ENCODE data around the gene POTEC.
"Not testable (repeated sequence)": the region's sequence is repeated elsewhere in the genome, so short reads cannot be mapped to it uniquely, and the experiment has no call there.

POTEC gene

GRCh38 chr18:14543446-14543964 is at the start of gene POTEC:
POTEC (minus strand) TSS chr18:14543600; CDS start chr18:14543146, 454 bp downstream.
- DNase-seq, result not testable (repeated sequence)

- no peak for DNase-seq
Measured at GRCh38 chr18:14577971-14578370, 34.6 kb upstream of the POTEC start.

DNA sequence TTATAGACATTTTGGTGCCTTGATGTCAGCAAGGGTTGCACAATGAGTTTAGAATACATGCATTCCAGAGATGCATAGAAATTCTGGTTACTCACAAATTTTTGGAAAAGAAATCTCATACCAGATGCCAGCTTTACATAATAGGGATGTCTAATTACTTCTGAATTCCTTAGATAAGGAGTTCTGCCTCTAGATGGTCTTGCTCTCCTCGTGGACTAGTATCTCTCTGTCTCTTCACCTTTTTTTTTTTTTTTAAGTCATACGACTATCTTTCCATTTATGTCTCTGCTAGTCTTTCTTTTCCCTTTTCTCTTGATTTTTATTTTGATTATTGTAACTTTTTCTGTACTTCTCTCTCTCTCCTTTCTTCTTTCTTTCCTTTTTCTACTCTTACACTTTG is 16.1 kb upstream of the POTEC start:
- not testable (repeated sequence) for DNase-seq

GRCh38 chr18:14531659-14532058 is 11.7 kb downstream of the POTEC start:
- not testable (repeated sequence) for DNase-seq

DNA sequence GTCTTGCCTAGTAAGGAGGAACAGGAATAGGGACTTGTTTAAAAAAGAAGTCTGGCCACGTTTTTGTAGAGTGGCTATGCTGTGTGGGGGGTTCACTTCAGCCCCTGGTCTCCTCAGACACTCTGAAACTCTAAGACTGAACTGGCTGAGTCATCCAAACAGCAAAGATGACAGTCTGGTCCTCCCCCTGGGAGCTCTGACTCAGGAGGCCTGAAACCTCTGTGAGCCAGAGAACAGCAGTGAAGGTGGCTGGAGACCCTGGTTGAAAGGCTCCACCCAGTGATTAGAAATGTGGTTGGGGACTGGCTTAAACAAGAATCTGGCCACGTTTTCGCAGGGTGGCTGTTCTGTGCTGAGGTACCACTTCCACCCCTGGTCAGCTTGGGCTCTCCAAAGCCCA is 32.7 kb downstream of the POTEC start:
- DNase-seq, result not testable (repeated sequence)

GRCh38 chr18:14503691-14504090 is 39.7 kb downstream of the POTEC start:
- DNase-seq, result not testable (repeated sequence)

GRCh38 chr18:14501894-14502293 is 41.5 kb downstream of the POTEC start:
- DNase-seq, result not testable (repeated sequence)

GRCh38 chr18:14489256-14490014 is 54.0 kb downstream of the POTEC start:
- not testable (repeated sequence) for DNase-seq

- not testable (repeated sequence) for DNase-seq
Measured at GRCh38 chr18:14488789-14489188, 54.6 kb downstream of the POTEC start.

DNA sequence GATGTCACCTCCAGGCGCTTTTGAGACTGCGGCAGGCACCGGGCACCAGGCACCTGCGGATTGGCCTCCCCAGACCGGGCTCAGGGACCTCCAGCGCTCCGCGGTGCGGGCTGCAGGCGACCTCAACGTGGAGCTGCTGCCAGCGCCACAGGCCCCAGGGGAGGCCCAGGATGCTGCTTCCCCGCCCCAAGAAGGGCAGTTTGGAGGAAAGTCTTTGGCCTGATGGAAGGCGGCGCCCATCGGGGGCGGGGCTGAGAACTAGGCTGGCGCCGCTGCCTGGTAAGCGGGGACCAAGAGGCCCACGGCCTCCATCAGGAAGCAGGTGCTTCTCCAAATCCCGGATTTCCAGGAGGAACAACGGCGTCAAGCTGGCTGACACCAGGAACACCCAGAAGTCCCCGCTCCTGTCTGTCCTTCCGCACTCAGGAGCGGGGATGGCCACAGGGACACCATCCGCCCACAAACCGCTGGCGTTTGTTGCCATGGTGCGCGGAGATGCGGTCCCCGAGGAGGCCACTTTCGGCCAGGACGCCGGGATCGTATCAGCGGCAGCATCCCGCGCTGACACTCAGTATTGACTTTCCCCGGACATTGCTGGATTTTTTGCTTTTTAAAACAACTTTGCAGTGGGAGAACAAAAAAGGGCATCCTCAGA is 56.3 kb downstream of the POTEC start:
- not testable (repeated sequence) for DNase-seq

- DNase-seq, result not testable (repeated sequence)
Measured at GRCh38 chr18:14479076-14479475, 64.3 kb downstream of the POTEC start.

DNA sequence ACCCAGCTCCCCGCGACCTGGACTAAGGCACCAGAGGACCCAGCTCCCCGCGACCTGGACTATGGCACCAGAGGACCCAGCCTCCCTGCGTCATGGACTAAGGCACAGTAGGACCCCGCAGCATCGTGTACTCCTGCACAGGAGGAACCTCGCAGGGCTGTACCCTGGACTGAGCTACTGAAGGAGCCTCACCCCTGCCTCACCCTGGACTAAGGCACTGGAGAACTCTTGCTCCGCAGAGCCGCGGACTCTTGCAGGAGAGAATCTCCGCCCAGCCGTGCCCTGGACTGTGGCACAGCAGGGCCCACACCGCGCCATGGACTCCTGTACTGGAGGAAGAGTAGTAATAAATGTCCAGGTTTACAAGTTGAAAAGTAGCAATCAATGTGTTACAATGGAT is 67.9 kb downstream of the POTEC start:
- not testable (repeated sequence) for DNase-seq

DNA sequence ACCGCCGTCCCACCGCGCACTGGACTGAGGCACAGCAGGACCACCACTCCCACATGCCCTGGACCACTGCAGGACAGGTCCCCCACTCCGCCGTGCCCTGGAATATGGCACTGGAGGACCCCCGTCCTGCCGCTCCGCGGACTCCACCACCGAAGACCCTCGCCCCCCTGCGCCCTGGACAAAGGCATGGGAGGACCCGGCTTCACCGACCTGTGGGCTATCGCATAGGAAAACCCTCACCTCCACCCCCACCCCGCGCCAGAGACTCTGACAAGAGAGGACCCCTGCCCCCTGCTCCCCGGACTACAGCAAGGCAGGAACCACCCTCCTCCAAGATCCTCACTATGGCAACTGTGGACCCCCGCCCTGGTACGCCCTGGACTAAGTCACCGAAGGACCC is 68.6 kb downstream of the POTEC start:
- not testable (repeated sequence) for DNase-seq

GRCh38 chr18:14474007-14474720 is 69.2 kb downstream of the POTEC start:
- not testable (repeated sequence) for DNase-seq

DNA sequence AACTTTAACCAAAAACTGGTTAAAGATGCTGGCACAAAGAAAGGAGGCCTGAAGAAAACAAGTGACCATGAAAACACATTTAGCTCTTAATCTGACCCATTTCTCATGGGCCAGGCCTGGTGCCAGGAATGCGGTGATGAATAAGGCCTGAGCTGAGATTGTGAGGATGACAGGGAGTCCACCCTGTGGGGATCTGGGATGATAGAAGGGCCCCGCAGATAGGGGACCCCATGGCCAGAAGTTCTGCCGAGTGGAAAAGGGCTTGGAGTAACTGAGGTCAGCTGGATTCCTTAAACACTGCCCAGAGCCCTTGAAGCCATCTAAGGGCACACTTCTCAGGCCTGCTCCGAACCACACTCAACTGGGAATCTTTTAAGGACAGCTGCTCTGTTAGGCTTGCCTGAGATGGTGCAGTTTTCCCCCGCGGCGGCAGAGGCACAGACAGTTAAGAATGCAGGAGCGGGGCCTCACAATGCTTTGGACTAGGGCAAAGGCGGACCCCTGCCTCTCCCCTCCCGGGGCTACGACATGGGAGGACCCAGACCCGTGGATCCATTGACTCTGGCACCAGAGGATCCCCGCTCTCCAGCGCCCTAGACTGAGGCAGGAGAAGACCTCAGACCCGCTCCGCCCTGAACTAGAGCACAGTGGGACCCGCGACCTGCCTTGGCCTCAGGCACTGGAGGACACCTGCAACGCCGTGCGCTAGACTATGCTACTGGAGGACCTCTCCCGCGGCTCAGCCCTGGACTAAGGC is 70.0 kb downstream of the POTEC start:
- DNase-seq, result not testable (repeated sequence)

- DNase-seq, result not testable (repeated sequence)
Measured at GRCh38 chr18:14471286-14471685, 72.1 kb downstream of the POTEC start.

- not testable (repeated sequence) for DNase-seq
Measured at GRCh38 chr18:14470446-14470845, 73.0 kb downstream of the POTEC start.

DNA sequence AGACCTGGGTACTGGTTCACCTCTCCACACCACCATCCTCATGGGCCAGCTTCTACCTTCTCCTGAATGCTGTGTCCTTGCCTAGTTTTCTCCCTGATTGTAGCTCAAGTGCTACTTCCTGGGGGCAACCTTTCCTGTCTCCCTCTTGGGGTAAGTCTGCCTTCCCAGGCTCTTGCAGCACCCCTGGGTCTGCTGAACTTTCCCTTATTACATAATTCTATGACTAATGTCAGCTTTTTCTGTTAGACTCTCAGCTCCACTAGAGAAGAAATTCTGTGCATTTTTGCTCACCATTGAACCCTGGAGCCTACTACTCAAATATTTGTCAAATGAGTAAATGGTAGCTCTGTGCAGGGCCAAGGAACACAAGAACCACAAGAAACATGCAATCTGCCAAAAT is 73.4 kb downstream of the POTEC start:
- DNase-seq, result not testable (repeated sequence)

GRCh38 chr18:14465989-14466388 is 77.4 kb downstream of the POTEC start:
- DNase-seq, result not testable (repeated sequence)
